ENCODE data around the gene TRIM28. TPM values are rescaled to one million over a fixed set of nuclear protein-coding genes. Genes with fewer than 3 reads are reported as not detected.
A peak's percentile ranks its signal among the peaks of the same experiment; 100 is the strongest.

Gene TRIM28
- total RNA-seq, 1 donor = 295 TPM

GRCh38 chr19:58546019-58546530, 2.2 kb downstream of the TRIM28 start:
- H3K4me3 ChIP-seq (ENCODE audit: low read depth, low read length) = peak overlapping the region; percentile 82
- TF ChIP-seq CTCF (IDR thresholded peaks at IDR 0.05; ENCODE audit: insufficient read depth, low read depth, low read length) = no peak
- no peak for DNase-seq (ENCODE audit: low read depth)

- H3K4me3 ChIP-seq (ENCODE audit: low read depth, low read length) = no peak overlapping the region
- DNase-seq (ENCODE audit: low read depth) = no peak
- no peak for TF ChIP-seq CTCF (IDR thresholded peaks at IDR 0.05; ENCODE audit: insufficient read depth, low read depth, low read length)
These were observed 3.8 kb downstream of the TRIM28 start for GRCh38 chr19:58547323-58548312.

GRCh38 chr19:58548859-58549663, 5.2 kb downstream of the TRIM28 start:
- no peak overlapping the region for H3K4me3 ChIP-seq (ENCODE audit: low read depth, low read length)
- no peak for TF ChIP-seq CTCF (IDR thresholded peaks at IDR 0.05; ENCODE audit: insufficient read depth, low read depth, low read length)
- no peak for DNase-seq (ENCODE audit: low read depth)

- DNase-seq (ENCODE audit: low read depth) = no peak
- no peak for TF ChIP-seq CTCF (IDR thresholded peaks at IDR 0.05; ENCODE audit: insufficient read depth, low read depth, low read length)
- H3K4me3 ChIP-seq (ENCODE audit: low read depth, low read length) = no peak overlapping the region
These were observed 5.9 kb downstream of the TRIM28 start for GRCh38 chr19:58549664-58550361.

GRCh38 chr19:58550362-58551122, 6.7 kb downstream of the TRIM28 start:
- DNase-seq (ENCODE audit: low read depth) = no peak
- no peak for TF ChIP-seq CTCF (IDR thresholded peaks at IDR 0.05; ENCODE audit: insufficient read depth, low read depth, low read length)
- no peak overlapping the region for H3K4me3 ChIP-seq (ENCODE audit: low read depth, low read length)

- no peak for DNase-seq (ENCODE audit: low read depth)
- no peak for TF ChIP-seq CTCF (IDR thresholded peaks at IDR 0.05; ENCODE audit: insufficient read depth, low read depth, low read length)
- no peak overlapping the region for H3K4me3 ChIP-seq (ENCODE audit: low read depth, low read length)
These were observed 7.2 kb downstream of the TRIM28 start for GRCh38 chr19:58551123-58551497.
